NCI-H1092 (cell line): Measurements from ENCODE around the gene XKR7.
"Not testable (repeated sequence)": the region's sequence is repeated elsewhere in the genome, so short reads cannot be mapped to it uniquely, and the experiment has no call there.

Experiments
- DNase-seq: peaks from one replicate; lab custom pipeline; 2025; lab: John Stamatoyannopoulos, UW

Gene XKR7

DNA sequence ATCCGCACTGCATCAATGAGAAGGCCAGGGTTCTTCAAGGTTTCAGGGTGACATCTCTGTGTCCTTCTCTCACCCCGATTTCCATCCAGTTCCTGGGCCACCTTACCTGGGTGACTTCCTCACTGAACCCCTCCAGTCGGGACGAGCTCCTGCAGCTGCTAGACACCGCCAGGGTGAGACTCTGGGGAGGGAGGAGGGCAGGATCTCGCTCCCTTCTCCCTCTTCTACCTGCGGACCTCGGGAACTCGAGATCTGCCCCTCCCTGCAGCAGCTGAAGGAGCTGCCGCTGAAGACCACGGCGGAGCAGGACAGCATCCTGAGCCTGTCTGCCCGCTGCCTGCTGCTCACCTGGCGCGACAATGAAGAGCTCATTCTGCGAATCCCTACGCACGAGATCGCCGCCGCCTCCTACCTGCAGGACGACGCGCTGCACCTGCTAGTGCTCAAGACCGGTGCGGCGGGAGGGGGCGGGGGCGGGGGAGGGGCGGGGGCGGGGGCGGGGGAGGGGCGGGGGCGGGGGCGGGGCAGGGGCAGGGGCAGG lies 49.8 kb downstream of the XKR7 start:
- DNase-seq: peak; percentile 59

DNA sequence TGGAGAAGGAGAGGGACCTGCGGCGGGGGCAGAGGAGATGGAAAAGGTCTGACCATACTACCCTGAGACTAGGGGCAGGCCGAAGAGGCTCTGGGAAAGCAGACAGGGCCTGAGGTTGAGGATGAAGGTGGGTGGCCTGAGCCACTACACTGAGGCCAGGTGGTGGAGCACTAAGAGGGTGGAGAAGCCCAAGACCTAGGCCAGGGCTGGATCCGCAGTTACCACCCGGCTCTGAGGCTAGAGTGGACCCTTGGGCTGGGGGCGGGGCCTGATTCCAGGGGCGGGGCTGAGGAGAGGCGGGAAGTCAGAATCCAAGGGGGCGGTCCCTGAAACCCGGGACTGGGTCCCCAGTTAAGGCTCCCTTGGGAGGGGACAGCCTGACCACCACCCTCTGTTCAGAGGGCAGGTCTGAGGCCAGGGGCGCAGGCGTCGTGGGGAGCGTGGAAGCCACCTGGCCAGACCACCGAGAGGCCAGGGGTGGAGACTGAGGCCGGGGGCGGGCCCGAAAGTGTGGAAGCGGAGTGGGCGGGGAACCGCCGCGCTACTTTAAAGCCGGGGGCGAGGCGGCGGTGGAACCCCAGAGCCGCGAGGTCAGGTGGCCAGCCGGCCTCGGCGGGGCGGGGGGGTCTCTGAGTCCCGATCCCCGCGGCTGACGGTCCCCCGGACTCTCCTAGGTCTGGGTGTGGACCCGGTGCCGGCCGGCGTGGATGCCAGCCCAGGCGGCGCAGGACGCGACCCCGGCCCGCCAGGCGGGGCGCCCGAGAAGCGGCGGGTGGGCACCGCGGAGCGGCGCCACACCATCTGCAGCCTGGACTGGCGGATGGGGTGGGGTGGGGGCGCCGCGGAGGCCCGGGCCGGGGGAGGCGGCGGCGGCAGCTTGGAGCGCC lies 50.6 kb downstream of the XKR7 start:
- peak; percentile 63 for DNase-seq

DNA sequence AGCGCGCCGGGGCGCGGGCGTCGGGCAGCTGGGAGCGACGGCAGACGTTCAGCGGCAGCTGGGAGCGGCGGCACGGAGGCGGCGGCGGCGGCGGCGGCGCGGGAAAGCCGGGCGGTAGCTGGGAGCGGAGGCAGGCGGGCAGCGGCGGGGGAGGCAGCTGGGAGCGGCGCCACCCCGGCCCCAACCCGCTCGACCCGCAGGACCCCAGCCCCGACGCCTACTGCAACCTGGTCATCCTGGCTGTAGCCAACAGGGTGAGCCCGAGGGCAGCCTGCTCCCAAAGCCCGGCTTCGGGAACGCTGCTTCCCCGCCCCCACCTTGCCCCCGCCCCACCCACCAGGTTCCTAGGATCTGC lies 51.2 kb downstream of the XKR7 start:
- no peak for DNase-seq

DNA sequence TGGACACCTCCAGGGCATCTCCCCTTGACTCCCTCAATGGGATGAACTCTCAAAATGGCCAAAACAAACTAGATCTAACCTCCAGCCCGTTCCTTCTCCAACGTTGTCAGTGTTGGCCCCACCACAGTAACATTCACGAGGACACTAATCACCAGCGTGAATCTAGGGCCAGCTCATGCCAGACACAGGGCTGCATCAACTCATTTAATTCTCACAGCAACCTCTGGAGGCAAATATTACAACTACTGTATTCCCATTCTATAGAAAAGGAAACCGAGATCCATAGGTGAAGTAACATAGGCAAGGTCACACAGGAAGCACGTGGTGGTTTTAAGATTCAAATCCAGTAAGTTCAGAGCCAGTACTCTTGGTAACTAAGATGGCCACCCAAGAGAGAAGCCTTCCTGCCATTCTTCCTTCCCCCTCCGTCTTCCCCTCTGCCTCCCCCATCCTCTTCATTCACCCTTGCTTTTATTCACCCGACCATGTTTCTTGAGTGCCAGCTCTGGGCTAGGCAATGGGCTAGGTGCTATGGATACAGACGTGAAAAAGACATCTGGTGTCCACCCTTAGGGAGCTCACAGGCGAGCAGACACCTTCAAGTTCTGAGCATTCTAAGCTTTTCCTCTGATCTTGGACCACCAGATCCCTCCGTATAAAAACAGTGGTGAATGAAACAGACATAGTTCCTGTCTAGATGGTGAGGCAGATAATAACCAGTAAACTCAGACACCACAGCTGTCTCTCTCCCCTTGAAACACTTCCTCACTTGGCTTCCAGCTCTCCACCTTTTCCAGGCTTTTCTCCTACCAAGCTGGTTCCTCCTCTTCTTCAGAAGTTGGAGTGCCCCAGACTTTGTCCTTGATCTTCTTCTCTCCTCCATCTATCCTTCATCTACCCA lies 51.9 kb downstream of the XKR7 start:
- DNase-seq: no peak

DNA sequence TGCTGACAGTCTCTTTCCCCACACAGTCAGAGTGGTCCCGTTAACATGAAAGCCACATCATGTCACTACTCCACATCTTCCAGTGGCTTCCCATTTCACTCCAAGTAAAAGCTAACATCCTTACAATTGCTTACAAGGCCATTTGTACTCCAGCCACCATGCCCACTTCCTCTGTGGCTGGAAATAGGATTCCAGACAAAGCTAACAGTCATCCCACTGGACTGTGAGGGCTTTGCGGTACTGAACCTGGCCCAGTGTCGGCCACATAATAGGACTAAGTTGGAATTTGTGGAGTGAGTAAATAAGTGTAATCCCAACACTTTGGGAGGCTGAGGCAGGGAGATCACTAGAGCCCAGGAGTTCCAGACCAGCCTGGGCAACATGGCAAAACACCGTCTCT lies 53.1 kb downstream of the XKR7 start:
- no peak for DNase-seq

DNA sequence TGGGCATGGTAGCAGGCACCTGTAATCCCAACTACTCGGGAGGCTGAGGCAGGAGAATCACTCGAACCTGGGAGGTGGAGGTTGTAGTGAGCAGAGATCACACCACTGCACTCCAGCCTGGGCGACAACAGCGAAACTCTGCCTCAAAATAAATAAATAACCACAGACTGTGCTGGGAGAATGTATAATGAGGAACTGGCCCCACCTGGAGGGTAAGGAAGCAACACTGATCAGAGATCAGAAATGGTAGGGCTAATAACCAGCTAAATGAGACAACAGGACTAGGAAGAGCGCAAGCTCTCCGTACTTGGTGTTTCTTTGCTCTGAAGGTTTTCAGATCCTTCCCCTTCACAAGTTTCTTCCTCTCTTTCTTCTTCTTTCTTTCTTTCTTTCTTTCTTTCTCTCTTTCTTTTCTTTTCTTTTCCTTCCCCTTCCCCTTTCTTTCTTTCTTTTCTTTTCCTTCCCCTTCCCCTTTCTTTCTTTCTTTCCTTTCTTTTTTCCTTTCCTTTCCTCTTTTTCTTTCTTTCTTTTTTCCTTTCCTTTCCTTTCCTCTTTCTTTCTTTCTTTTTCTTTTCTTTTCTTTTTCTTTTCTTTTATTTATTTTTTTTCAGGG lies 56.8 kb downstream of the XKR7 start:
- DNase-seq: no peak

DNA sequence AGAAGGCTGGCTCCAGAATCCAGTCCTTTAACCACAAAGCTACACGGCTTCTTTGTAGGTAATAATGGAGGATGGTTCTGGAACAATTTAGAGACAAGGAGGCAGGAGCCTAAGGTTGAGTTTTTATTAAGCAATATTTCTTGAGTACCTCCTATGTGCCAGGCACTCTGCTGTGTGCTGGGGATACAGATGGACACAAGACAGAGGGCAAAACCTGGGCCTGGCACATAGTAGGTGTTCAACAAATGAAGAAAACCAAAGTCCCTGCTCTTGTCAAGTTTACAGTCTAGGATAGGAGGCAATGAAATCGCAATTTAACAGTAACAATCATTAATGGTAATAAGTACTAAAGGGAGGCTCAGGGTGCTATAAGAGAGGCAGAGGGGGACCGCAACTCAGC lies 59.7 kb downstream of the XKR7 start:
- no peak for DNase-seq

DNA sequence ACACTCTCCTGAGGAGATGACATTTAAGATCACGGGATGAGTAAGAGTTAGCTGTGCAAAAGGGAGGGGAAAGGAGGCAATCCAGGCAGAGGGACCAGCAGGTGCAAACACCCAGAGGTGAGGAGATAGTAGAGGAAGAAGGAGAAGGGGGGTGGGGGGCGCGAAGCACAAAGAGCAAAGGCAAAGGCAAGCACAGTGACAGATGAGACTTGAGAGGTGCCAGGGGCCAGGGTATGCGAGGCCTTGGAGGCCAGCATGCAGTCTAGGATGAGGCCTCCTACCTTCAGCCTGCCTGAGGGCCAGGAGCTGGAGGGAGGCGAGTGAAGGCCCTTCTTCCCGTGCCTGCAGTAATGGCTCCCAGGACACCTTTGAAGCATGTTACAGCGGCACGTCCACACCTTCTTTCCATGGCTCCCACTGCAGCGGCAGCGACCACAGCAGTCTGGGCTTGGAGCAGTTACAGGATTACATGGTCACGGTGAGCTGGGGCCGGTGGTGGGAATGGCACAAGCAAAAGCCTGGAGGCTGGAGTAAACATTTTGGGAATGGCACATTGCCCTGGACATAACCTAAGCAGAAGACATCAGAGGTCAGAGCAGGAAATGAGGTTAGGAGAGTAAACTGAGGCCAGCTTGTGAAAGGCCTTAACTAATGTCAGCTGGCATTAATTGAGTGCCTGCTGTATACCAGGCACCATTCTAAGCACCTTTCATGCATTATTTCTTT lies 60.9 kb downstream of the XKR7 start:
- no peak for DNase-seq

DNA sequence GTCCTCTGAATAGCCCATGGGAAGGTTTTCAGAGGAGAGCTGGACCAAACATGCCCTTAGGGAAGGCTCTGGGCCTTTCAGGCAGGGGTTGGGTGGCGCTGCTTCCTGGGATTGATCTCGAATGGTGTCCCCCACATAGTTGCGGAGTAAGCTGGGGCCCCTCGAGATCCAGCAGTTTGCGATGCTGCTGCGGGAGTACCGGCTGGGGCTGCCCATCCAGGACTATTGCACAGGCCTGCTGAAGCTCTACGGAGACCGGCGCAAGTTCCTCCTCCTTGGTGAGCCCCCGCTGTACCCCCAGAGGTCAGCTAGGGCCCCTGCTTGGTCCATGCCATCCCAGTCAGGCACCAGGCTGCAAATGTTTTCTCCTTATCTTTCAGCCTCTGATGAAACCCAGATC lies 61.6 kb downstream of the XKR7 start:
- DNase-seq: no peak

DNA sequence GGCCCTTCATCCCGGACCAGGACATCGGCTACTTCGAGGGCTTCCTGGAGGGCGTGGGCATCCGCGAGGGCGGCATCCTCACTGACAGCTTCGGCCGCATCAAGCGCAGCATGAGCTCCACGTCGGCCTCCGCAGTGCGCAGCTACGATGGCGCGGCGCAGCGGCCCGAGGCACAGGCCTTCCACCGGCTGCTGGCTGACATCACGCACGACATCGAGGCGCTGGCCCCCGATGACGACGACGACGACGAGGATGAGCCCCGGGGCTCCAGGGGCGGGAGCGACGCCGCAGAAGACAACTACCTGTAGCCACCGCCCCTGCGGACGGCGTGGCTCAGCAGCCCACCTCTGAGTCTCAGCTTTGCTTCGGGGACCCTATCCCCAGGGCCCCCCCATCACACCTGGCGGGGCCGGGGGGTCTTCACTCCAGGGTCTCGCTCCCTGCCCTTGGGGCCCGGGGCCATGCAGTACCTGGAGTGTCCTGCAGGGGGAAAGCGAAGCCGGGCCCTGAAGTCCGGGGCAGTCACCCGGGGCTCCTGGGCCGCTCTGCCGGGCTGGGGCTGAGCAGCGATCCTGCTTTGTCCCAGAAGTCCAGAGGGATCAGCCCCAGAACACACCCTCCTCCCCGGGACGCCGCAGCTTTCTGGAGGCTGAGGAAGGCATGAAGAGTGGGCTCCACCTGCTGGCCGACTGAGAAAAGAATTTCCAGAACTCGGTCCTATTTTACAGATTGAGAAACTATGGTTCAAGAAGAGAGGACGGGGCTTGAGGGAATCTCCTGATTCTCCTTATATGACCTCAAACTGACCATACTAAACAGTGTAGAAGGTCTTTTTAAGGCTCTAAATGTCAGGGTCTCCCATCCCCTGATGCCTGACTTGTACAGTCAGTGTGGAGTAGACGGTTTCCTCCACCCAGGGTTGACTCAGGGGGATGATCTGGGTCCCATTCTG lies 63.3 kb downstream of the XKR7 start:
- DNase-seq: peak; percentile 48

DNA sequence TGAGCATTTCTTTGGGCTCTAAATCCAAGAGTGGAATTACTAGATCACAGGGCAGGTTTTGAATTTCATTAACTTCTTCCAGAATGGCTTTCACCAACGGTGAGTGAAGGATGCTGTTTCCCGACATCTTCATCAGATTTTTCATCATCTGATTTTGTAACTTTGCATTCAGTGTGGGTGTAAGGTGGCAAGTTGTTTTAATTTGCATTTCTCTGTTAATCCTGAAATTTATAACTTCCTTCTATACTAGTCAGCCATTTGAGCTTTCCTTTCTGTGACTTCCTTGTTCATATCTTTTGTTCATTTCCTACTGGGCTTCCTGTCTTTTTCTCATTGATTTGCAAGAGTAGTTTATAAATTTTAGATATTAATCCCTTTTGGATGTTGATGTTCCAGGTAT lies 65.4 kb downstream of the XKR7 start:
- DNase-seq: no peak

DNA sequence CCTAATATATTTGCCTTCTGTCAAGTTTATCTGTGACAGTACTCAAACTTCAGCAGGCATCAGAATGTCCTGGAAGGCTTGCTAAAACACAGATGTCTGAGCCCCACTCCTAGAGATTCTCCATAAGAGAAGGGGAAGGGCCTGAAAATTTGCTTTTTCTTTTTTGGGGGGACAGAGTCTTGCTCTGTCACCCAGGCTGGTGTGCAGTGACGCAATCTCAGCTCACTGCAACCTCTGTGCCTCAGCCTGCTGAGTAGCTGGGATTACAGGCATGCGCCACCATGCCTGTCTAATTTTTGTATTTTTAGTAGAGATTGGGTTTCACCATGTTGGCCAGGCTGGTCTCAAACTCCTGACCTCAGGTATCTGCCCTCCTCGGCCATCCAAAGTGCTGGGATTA lies 65.8 kb downstream of the XKR7 start:
- DNase-seq: not testable (repeated sequence)

DNA sequence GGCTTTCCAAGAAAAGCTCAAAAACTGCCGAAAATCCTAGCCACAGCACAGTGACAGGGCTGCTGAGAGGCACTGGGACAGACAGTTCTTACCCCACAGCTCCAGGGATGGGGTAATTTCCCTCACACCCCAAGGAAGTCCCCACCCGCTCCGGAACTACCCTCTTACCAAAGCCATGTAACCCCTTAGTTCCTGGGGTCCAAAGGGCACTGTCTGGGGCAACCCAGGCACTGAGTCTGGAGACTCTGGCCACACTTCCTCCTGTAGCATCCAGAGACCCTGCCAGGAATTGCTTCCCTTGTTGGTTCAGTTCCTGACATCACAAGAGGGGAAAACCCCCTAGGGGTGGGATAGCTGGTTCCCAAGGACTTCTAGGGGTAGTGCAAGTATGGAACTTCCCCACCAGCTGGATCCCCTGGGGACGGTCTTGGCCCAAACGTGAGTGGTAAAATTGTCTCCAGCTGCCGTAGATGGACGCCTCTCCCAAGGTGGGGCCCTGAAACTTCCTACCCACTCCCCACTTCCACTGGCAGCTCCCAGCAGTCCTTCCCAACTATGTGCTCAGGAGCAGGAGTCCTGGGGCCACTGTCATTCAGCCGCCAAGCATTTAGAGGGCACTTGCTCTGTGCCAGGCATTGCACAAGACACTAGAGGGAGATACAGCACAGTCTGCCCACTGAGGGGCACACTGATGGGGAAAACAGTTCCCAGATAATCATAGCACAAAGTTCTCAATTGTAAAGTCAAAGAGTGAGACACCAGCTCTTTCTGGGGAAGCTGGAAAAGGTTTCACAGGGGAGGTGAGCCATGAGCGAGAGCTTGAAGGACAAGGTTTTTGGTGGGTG lies 66.9 kb downstream of the XKR7 start:
- no peak for DNase-seq

DNA sequence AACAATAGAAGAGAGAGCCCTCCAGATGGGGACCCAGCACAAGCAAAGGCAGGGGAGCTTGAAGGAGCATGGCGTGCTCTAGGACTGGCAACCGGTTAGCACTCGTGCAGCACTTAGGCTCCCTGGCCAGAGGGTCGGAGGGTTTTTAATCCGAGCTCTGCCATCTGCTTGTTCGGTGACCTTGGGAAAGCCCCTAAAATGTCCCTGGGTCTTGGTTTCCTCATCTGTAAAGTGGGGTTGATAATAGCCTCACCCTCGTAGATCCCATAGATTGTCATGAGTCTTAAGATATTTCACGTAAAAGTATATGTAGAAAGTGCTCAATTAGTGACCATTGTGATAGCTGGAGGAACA lies 67.5 kb downstream of the XKR7 start:
- DNase-seq: no peak

DNA sequence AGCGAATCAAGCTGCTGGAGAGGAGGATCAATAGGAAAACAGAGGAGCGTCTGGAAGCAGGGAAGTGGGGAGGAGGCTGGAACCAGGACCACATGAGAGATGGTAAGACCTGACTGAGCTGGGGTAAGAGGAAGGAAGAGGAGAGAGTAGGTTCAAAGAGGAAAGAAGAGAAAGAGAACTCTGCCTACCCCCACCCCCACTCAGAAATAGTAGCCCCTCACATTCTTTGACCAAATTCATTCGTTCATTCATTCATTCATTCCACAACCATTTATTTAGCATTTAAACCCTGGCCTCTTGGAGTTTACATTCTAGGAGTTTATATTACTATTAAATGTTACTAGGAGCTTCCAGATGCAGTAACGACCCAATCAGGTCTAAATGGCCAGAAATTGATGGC lies 68.3 kb downstream of the XKR7 start:
- no peak for DNase-seq

DNA sequence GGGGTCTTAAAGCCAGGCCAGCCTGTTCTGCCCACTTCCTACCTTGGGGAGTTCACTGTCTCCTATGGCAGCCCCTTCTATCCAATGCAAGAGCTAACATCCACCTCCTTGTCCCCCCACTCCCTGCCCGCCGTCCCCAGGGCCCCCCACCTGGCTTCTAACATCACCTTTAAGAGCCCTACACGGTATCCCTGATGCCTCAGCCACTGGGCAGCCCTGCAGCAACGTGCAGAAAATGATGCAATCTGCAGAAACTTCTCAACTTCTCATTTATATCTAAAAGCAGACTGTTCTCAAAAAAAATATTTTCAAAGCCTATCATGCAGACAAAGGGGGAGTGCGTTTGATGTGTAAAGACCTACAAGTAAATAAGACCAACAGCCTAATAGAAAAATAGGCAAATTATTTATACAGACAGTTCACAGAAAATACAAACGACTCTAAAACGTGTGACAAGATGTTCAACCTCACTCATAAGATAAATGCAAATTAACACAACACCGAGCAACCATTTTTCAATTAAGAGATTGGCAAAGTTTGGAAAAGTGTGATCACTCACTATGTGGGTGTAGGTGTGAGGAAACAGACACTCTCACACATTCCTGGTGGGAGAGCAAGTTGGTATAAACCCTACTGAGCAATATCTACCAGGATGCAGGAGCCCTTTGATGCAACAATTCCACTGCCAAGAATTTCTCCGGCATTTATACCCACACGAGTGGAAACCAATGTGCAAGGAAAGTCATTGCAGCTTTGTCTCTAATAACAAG lies 69.0 kb downstream of the XKR7 start:
- no peak for DNase-seq

DNA sequence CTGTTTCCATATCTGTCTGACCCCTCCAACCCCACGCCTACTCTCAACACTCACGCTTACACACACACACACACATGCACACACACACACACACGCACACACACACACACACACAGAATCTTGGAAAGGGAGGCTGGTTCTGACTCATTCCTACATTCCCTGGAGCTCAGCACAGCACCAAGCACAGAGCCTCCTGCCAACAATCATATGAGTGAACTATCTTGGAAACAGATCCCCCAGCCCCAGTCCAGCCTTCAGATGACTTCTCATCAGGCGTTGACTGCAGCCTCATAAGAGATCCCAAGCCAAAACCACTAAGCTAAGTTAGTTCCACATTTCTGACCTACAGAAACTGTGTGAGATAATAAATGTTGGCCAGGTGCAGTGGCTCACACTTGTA lies 70.0 kb downstream of the XKR7 start:
- DNase-seq: no peak

DNA sequence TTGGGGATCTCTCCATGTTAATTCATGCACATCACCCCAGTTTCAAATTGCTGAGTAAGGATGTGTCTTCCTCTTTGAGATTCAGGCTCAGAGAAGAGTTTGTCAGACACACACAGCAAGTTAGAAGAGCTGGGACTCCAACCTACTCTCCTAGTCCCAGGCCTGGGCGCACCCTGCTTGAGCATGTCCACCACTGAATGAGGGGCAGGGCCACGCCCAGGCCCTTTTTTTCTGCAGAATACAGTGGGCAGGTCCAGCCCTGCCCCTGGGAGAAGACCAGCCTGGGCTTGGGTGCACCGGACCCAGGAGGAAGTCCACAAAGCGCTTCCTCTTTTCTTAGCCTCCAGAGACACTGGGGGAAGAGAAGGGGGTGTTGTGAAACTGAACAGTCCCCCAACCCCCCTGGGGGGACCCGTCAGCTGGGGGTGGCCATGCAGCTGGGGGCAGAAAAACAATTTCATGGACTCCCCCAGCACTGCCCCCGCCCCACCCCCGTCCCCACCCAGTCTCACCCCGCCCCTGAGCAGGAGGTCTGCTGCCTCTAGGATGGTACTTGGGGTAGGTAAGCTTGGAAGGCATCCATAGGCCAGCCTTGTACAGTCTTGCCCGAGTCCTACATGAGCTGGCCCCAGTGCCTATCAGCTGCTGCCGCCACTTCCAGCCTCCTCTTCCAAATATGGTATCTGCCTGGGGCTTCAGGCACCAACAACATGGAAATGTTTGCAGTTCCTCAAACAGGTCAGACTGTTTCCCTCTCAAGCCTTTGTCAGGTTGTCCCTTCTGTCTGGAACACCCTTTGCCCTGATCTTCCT lies 72.4 kb downstream of the XKR7 start:
- DNase-seq: no peak
